HG02588 (cell line): ENCODE measurements around the gene RAB23.
"Not testable (repeated sequence)": the region's sequence is repeated elsewhere in the genome, so short reads cannot be mapped to it uniquely, and the experiment has no call there.

Experiments used
- ATAC-seq: cut with Tn5 transposase; IDR thresholded peaks from one replicate; pipeline ENCODE4 v1.9.1; 2021; ENCODE audit warnings: mild to moderate bottlenecking, moderate library complexity; ENCODE audit not compliant: unreplicated experiment

RAB23 gene

DNA sequence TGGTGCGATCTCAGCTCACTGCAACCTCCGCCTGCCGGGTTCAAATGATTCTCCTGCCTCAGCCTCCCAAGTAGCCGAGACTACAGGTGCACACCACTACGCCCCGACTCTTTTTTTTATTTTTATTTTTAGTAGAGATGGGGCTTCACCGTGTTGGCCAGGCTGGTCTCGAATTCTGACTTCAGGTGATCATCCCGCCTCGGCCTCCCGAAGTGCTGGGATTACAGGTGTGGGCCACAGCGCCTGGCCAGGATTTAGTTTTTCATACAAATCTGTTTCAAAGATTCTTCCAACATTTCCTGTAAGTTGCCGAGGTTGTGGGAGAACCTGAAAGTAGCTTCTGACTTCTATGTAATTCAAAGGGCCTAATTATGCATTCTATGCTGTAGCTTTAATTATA is 21.4 kb upstream of the RAB23 start:
- ATAC-seq, result not testable (repeated sequence)

- ATAC-seq, result no peak
Observed at GRCh38 chr6:57242505-57242904, 20.4 kb upstream of the RAB23 start.

DNA sequence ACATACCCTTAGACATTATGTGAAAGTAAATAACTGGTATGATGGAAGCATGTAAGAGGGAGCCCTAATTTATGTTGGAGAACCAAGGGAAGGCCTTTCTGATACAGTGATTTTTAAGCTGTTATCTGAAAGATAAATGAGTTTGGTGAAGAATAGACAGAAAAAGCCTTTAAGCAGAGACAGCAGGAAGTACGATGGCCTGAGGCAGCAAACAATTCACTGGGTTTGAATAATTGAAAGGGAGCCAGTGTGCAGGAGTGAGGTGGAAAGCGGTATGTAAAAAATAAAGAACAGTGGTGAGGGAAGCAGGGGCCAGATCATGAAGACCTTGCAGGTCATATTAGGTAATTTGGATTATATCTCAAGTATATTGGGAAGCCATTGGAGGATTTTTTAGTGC is 4.1 kb upstream of the RAB23 start:
- no peak for ATAC-seq

- ATAC-seq, result no peak
Observed at GRCh38 chr6:57224769-57225515, 2.8 kb upstream of the RAB23 start.

DNA sequence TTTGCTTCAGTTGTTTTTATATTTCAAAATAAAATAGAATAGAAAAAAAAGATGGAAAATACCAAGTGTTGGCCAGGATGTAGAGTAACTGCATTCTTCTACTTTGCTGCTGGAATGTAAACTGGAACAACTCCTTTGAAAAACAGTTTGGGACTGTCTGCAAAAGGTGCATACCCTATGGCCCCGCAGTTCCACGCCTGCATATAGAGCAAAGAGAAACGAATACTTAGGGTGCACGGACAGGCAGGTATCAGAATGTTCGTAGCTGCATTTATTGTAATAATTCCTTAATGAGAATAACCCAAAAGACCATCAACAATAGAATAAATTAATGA is 603 bp upstream of the RAB23 start:
- ATAC-seq, result no peak

DNA sequence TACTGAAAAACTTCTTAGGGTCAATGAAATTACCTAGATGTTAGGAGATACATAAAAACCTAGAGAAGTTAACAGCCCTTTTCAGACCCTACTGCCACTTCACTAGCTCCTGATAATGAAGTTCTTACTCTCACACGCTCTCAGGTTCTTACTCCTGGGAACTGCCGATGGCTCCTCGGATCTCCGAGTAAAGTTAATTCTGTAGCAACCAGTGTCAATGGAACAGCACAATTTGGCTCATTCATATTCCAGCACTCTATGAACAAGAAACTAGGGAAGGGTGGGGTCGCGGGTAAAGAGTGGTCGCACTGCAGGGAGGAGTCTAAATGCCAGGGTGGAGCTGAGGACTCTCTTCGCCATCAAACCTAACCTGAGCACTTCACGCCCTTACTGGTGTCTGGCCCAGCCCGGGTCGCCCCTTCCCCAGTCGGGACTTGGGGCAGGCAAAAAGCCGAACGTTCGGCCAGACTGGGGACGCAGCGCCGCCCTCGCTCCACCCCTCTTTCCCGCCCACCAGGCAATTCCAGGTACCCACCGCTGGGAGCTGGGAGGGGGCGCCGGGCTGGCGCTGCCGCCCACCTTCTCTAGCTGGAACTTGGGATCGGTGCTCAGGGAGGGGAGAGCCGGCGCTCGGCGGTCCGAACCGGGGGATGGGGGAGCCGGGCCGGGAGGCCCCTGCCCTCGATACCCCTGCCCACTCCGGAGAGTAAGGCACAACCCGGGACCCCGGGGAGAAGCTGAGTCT is 744 bp downstream of the RAB23 start:
- peak; percentile 55 for ATAC-seq

GRCh38 chr6:57220083-57220703 is 1.9 kb downstream of the RAB23 start:
- no peak for ATAC-seq

- no peak for ATAC-seq
Observed at GRCh38 chr6:57217270-57217669, 4.8 kb downstream of the RAB23 start.

GRCh38 chr6:57216235-57217101 is 5.6 kb downstream of the RAB23 start:
- no peak for ATAC-seq

GRCh38 chr6:57215260-57215659 is 6.8 kb downstream of the RAB23 start:
- no peak for ATAC-seq

DNA sequence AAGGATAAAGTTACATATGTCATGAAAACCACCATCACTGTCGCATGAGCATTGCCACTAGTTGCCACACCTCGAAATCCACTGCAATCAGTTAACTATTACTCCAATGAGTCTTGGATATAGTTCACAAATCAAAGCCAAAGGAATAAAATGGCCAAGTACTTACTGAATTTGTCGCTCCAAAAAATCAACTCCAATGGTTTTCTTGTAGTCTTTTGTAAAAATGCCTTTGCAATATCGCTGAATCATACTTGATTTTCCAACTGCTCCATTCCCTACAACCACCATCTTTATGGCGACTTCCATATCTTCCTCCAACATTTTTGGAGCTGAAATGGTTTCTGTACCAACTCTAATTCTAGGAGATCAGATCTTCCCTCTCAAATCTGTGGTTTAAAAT is 12.0 kb downstream of the RAB23 start:
- ATAC-seq, result no peak

DNA sequence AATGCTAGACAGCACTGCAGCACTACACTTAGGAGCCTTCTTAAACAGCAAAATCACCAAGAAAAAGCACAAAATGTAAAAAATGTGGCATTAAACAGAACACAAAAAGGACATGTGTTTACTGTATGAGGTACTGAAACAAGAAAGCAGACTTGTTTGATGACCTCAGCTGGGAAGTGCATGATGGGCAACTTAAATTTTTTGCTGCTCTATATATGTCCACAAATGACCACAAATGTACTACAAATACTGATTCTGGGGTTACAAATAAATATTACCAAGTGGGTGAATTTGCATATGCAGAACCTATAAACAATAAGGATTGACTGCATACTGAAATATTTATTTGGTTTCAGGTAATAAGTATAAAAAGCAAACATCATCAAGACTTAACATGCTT is 13.1 kb downstream of the RAB23 start:
- no peak for ATAC-seq

DNA sequence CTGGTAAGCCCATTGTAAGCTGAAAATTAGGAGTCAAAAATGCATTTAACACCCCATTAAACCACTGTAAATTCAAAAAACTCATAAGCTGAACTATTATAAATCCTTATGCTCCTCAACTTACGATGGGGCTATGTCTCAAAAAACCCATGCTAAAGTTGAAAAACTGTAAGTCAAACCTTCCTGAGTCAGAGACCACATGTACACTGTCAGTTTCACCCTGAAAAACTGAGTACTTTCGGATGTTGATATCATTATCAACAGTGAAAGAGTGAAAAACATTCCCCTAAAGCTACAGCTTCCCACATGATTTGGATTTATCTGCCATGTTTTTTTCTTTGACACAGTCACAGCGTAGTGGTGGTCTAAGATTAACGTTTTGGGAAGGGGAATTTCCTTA is 14.2 kb downstream of the RAB23 start:
- ATAC-seq, result no peak

- no peak for ATAC-seq
Observed at GRCh38 chr6:57207141-57207540, 15.0 kb downstream of the RAB23 start.

DNA sequence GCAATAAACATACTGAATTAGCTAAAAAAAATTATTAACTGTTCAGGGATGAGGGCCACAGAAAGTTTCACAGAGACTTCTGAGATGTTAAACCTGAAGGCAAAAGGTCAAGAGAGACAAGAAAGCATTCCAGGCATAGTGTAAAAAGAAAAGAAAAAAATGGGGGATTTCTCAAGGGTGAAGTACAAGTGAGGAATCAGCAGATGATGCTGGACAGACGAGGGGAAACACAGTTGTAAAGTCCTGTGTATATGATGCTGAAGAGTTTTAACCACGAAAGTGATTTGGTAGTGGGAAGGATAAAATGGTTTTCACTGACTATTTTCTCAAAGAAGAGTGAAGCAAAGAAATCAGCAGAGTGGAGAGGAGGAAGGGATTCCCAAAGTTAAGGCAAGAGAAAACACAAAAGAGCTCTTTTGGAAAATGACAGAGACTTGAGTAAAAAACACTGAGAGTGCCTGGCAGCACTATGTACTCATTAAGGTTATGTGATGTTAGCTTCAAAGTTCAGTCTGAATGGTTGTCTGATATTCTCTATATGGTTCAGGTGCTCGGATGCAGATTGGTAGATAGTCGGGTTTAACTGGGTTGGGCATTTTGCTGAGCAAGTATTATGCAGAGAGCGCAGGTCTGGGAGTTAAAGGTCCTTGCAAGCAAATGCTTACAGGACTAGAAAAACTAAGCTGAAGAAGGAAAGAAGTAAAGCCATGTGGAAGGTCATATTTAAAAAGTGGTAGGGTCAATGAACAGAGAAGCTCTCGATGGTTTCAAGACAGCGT is 16.4 kb downstream of the RAB23 start:
- no peak for ATAC-seq

DNA sequence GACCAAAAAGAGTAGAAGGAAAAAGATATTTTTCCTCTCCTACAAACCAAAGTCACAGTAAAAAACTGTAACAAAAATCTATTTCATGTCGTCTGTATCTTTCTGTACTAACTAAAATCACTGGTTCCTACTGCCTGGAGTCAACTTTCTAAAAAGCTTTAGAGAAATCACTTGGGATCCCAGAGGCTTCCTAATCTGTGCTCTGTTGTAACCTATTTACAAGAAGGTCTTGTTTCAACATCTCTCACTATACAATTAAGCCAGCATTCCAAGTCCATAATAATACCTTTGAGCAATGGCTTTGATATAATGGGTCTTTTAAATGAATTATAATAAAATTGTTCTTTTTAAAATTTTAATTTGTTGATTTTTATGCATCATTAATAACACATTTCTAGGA is 20.4 kb downstream of the RAB23 start:
- no peak for ATAC-seq

DNA sequence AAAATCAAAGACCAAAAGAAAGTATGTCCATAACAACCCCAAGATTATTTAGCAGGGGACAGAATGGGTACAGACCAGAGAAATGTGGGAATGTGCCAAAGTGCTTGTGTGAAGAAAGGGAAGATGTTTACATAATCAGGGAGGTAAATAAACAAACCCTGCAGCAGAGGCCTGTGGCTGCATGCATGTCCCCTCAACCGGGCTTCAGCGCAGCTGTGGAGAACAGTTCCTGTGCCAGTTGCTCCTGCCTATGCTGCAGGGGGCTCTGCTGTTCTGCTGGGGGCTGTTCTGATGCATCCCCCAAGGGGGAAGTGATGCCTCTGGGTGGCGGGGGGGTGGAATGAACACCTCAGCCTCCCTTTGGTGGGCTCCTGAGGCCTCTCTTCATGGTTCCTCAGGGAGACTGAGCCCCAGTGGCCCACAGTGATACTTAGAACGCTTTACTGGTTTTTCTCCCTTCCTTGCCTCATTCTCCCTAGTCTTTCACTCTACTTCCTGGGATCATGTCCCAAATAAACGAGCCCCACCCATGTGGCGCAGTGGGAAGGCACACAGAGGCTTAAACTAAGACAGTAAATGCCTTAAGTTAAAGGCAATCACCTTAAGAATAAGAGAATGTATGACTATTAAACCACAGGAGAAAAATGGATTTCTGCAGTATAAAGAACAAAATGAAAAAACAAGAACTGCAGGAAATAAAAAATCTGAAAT is 23.0 kb downstream of the RAB23 start:
- no peak for ATAC-seq

GRCh38 chr6:57195457-57195856 is 26.6 kb downstream of the RAB23 start:
- no peak for ATAC-seq

GRCh38 chr6:57193177-57193576 is 28.9 kb downstream of the RAB23 start:
- no peak for ATAC-seq

- ATAC-seq, result no peak
Observed at GRCh38 chr6:57190140-57190539, 32.0 kb downstream of the RAB23 start.
